ENCODE data around the gene ARL4D.

Gene ARL4D

DNA sequence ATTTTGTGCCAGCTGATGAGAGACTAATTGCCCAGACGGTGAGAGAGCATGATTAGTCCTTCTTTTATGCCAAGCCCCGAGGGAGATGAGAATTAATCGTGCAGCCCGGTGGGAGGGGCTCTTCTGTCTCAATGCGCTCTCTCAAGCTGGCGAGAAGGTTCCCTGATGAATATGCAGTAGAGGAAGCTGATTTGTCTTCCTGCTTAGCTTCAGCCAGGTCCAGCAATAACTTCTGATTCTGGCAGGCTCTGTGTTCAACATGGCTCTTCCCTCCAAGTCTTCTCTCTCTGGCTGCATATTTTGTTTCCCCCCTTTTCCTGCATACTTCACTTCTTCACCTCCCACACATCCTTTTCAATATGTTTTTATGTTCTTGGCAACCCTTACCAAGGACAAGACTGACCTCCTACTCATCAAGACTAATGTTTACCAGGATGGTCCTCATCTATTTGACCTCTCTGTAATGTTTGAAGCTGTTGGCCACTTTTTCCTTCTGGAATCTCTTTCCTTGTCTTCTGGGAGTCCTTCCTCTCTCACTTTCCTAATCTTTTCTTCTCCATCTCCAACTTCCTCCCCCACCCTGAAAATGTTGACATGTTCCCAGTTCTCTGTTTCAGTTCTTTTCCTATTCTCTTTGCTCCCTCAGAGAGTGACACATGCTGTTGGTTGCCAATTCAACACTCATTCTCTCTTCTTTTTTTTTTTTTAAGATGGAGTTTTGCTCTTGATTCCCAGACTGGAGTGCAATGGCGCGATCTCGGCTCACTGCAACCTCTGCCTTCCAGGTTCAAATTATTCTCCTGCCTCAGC, 33.1 kb downstream of the ARL4D start:
- H3K79me1 ChIP-seq (ENCODE audit: low read length), result peaks cover 3% of the 10 kb centered on the region
- WGBS (ENCODE audit: extremely low coverage, insufficient coverage, insufficient read length), result no CpG with 5 or more reads among the region's 9 CpGs
- no peak overlapping the region for H4K12ac ChIP-seq (ENCODE audit: low read depth, low read length)
- H3K79me2 ChIP-seq (ENCODE audit: control insufficient read depth, insufficient read depth, low read length, poor library complexity), result no peaks in the 10 kb centered on the region
- H4K8ac ChIP-seq (ENCODE audit: low read depth, low read length), result no peak overlapping the region
- no peak overlapping the region for H2AFZ ChIP-seq (ENCODE audit: insufficient read depth, low read length, poor library complexity)
- no peak overlapping the region for H3K4me3 ChIP-seq (ENCODE audit: low read depth, low read length)
- no peak overlapping the region for H3K23ac ChIP-seq (ENCODE audit: low read length)
- H4K91ac ChIP-seq (ENCODE audit: low read depth, low read length), result no peak overlapping the region
- H3K14ac ChIP-seq (ENCODE audit: low read length), result no peak overlapping the region
- H3K9ac ChIP-seq (ENCODE audit: low read length), result no peak overlapping the region
- no peak for DNase-seq
- no peak overlapping the region for H2AK5ac ChIP-seq (ENCODE audit: low read length)
- H2BK5ac ChIP-seq (ENCODE audit: low read depth, low read length, poor library complexity), result no peak overlapping the region
- no peak overlapping the region for H2BK120ac ChIP-seq (ENCODE audit: insufficient read depth, low read length, poor library complexity)
- H3K18ac ChIP-seq (ENCODE audit: low read length), result no peak overlapping the region
- no peaks in the 10 kb centered on the region for H3K36me3 ChIP-seq (ENCODE audit: control insufficient read depth in 1 of 2, insufficient read depth in 2 of 2, low read length in 2 of 2)
- no peaks in the 10 kb centered on the region for H3K9me3 ChIP-seq (ENCODE audit: insufficient read depth, low read depth, low read length)
- no peak overlapping the region for H3K4ac ChIP-seq (ENCODE audit: low read depth, low read length)
- no peak overlapping the region for H3K27ac ChIP-seq (ENCODE audit: low read depth, low read length)
- no peak overlapping the region for H3K4me2 ChIP-seq (ENCODE audit: low read length)
- no peaks in the 10 kb centered on the region for H3K27me3 ChIP-seq (ENCODE audit: insufficient read depth, low read length)
- H2BK12ac ChIP-seq (ENCODE audit: low read length), result no peak overlapping the region
- no peaks in the 10 kb centered on the region for H3K4me1 ChIP-seq (ENCODE audit: control insufficient read depth in 1 of 2, insufficient read depth in 2 of 2, low read length in 2 of 2)

- peaks cover 4% of the 10 kb centered on the region in 2 experiments for H3K4me1 ChIP-seq (ENCODE audit: control insufficient read depth in 1 of 2, insufficient read depth in 2 of 2, low read length in 2 of 2)
- no peak overlapping the region for H4K8ac ChIP-seq (ENCODE audit: low read depth, low read length)
- no peak overlapping the region for H3K14ac ChIP-seq (ENCODE audit: low read length)
- no peak overlapping the region for H3K4ac ChIP-seq (ENCODE audit: low read depth, low read length)
- H3K9me3 ChIP-seq (ENCODE audit: insufficient read depth, low read depth, low read length), result no peaks in the 10 kb centered on the region
- WGBS (ENCODE audit: extremely low coverage, insufficient coverage, insufficient read length), result no CpG with 5 or more reads among the region's 4 CpGs
- peaks cover 3% of the 10 kb centered on the region for H3K79me1 ChIP-seq (ENCODE audit: low read length)
- H3K23ac ChIP-seq (ENCODE audit: low read length), result no peak overlapping the region
- no peak for DNase-seq
- no peak overlapping the region for H3K9ac ChIP-seq (ENCODE audit: low read length)
- no peak overlapping the region for H2BK12ac ChIP-seq (ENCODE audit: low read length)
- no peak overlapping the region for H3K4me2 ChIP-seq (ENCODE audit: low read length)
- no peaks in the 10 kb centered on the region for H3K36me3 ChIP-seq (ENCODE audit: control insufficient read depth in 1 of 2, insufficient read depth in 2 of 2, low read length in 2 of 2)
- no peak overlapping the region for H2BK120ac ChIP-seq (ENCODE audit: insufficient read depth, low read length, poor library complexity)
- no peak overlapping the region for H3K18ac ChIP-seq (ENCODE audit: low read length)
- no peaks in the 10 kb centered on the region for H3K79me2 ChIP-seq (ENCODE audit: control insufficient read depth, insufficient read depth, low read length, poor library complexity)
- no peak overlapping the region for H2BK5ac ChIP-seq (ENCODE audit: low read depth, low read length, poor library complexity)
- H3K27ac ChIP-seq (ENCODE audit: low read depth, low read length), result no peak overlapping the region
- H3K4me3 ChIP-seq (ENCODE audit: low read depth, low read length), result no peak overlapping the region
- no peak overlapping the region for H2AFZ ChIP-seq (ENCODE audit: insufficient read depth, low read length, poor library complexity)
- no peak overlapping the region for H4K91ac ChIP-seq (ENCODE audit: low read depth, low read length)
- H3K27me3 ChIP-seq (ENCODE audit: insufficient read depth, low read length), result no peaks in the 10 kb centered on the region
- no peak overlapping the region for H2AK5ac ChIP-seq (ENCODE audit: low read length)
- H4K12ac ChIP-seq (ENCODE audit: low read depth, low read length), result no peak overlapping the region
These were observed 36.1 kb downstream of the ARL4D start for GRCh38 chr17:43434902-43435319.

GRCh38 chr17:43437756-43438155, 39.0 kb downstream of the ARL4D start:
- no CpG with 5 or more reads among the region's 1 CpG for WGBS (ENCODE audit: extremely low coverage, insufficient coverage, insufficient read length)

DNA sequence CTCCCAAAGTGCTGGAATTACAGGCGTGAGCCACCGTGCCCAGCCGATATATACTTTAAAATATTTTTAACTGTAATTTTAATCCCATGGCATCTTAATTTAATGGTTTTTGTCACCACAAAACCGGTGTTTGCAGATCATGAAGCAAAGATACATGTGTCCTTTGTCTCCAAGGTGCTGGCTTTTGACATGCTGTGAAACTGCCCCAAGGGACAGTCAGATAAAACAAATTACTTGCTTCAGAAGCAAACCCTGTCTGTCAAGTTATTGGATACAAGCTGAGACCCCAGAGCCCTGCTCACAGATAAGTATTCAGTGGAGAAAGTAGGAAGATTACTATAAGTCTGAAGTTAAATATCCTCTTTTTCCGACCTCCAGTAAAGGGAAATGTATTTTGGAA, 39.8 kb downstream of the ARL4D start:
- Histone ChIP-seq H2BK12ac (ENCODE audit: low read length) (no peak overlapping the region), H3K79me1 (ENCODE audit: low read length) (peaks cover 9% of the 10 kb centered on the region), H3K27me3 (ENCODE audit: insufficient read depth, low read length) (no peaks in the 10 kb centered on the region), H3K36me3 (ENCODE audit: control insufficient read depth in 1 of 2, insufficient read depth in 2 of 2, low read length in 2 of 2) (no peaks in the 10 kb centered on the region), H4K91ac (ENCODE audit: low read depth, low read length) (no peak overlapping the region), H3K23ac (ENCODE audit: low read length) (no peak overlapping the region), H4K8ac (ENCODE audit: low read depth, low read length) (no peak overlapping the region), H3K27ac (ENCODE audit: low read depth, low read length) (no peak overlapping the region), H3K4me1 (ENCODE audit: control insufficient read depth in 1 of 2, insufficient read depth in 2 of 2, low read length in 2 of 2) (peaks cover 9% of the 10 kb centered on the region in 2 experiments), H3K4me3 (ENCODE audit: low read depth, low read length) (no peak overlapping the region), H3K9me3 (ENCODE audit: insufficient read depth, low read depth, low read length) (no peaks in the 10 kb centered on the region), H2AFZ (ENCODE audit: insufficient read depth, low read length, poor library complexity) (no peak overlapping the region), H3K79me2 (ENCODE audit: control insufficient read depth, insufficient read depth, low read length, poor library complexity) (no peaks in the 10 kb centered on the region), H2BK120ac (ENCODE audit: insufficient read depth, low read length, poor library complexity) (no peak overlapping the region), H3K14ac (ENCODE audit: low read length) (no peak overlapping the region), H3K9ac (ENCODE audit: low read length) (no peak overlapping the region), H3K18ac (ENCODE audit: low read length) (no peak overlapping the region), H3K4me2 (ENCODE audit: low read length) (no peak overlapping the region), H2AK5ac (ENCODE audit: low read length) (no peak overlapping the region), H4K12ac (ENCODE audit: low read depth, low read length) (no peak overlapping the region), H2BK5ac (ENCODE audit: low read depth, low read length, poor library complexity) (no peak overlapping the region), H3K4ac (ENCODE audit: low read depth, low read length) (no peak overlapping the region)
- no CpG with 5 or more reads among the region's 5 CpGs for whole genome bisulfite sequencing (ENCODE audit: extremely low coverage, insufficient coverage, insufficient read length)
- no peak for DNase-seq

More at GRCh38 chr17:43437756-43438155, 39.0 kb downstream of the ARL4D start:
- Histone ChIP-seq H2BK12ac (ENCODE audit: low read length) (no peak overlapping the region), H3K9me3 (ENCODE audit: insufficient read depth, low read depth, low read length) (no peaks in the 10 kb centered on the region), H3K27ac (ENCODE audit: low read depth, low read length) (no peak overlapping the region), H3K4me1 (ENCODE audit: control insufficient read depth in 1 of 2, insufficient read depth in 2 of 2, low read length in 2 of 2) (peaks cover 4% of the 10 kb centered on the region in 2 experiments), H2AK5ac (ENCODE audit: low read length) (no peak overlapping the region), H3K27me3 (ENCODE audit: insufficient read depth, low read length) (no peaks in the 10 kb centered on the region), H3K36me3 (ENCODE audit: control insufficient read depth in 1 of 2, insufficient read depth in 2 of 2, low read length in 2 of 2) (no peaks in the 10 kb centered on the region), H2AFZ (ENCODE audit: insufficient read depth, low read length, poor library complexity) (no peak overlapping the region), H4K8ac (ENCODE audit: low read depth, low read length) (no peak overlapping the region), H3K4me3 (ENCODE audit: low read depth, low read length) (no peak overlapping the region), H4K91ac (ENCODE audit: low read depth, low read length) (no peak overlapping the region), H3K4ac (ENCODE audit: low read depth, low read length) (no peak overlapping the region), H2BK5ac (ENCODE audit: low read depth, low read length, poor library complexity) (no peak overlapping the region), H3K18ac (ENCODE audit: low read length) (no peak overlapping the region), H2BK120ac (ENCODE audit: insufficient read depth, low read length, poor library complexity) (no peak overlapping the region), H3K79me1 (ENCODE audit: low read length) (peaks cover 4% of the 10 kb centered on the region), H3K4me2 (ENCODE audit: low read length) (no peak overlapping the region), H3K9ac (ENCODE audit: low read length) (no peak overlapping the region), H4K12ac (ENCODE audit: low read depth, low read length) (no peak overlapping the region), H3K23ac (ENCODE audit: low read length) (no peak overlapping the region), H3K79me2 (ENCODE audit: control insufficient read depth, insufficient read depth, low read length, poor library complexity) (no peaks in the 10 kb centered on the region), H3K14ac (ENCODE audit: low read length) (no peak overlapping the region)
- no peak for DNase-seq
